UCSD-AML1 (cell line): ENCODE measurements around the gene RASGRF1.
"Not testable (repeated sequence)": the region's sequence is repeated elsewhere in the genome, so short reads cannot be mapped to it uniquely, and the experiment has no call there.

Experiments
- DNase-seq: peaks from one replicate; lab custom pipeline; 2025; ENCODE audit not compliant: unreplicated experiment; lab: John Stamatoyannopoulos, UW

RASGRF1 gene

DNA sequence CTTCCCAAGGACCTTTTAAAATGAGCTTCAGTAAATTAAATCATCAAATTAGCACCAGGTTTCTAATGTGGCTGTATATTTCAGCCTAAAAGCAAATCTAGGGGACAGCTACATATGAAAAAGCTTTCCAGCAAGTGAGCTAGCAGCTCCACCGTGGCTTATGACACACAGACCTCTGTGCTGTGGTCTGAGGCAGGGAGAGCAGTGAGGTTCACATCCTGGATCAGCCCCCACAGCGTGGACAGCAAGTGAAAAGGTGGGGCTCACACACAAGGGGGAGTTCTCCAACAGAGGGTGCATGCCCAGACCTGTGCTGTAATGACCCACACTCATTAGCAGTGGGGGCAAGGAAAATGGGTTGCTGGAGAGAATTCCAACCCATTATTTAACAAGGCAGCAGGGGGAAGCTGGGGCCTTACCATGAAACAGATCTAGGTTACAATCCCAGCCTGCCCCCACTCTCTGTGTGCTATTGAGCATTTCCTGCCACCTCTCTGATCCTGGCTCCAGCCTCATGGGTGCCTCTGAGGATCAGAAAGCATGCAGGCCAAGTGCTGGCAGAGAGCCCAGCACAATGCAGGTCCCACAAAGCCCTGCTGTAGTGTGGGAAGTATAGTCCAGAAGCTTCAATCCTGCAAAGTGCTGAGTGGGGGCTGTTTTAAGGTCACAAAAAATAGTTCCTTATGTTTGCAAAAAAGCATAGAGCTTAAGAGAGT is 48.2 kb downstream of the RASGRF1 start:
- no peak for DNase-seq

DNA sequence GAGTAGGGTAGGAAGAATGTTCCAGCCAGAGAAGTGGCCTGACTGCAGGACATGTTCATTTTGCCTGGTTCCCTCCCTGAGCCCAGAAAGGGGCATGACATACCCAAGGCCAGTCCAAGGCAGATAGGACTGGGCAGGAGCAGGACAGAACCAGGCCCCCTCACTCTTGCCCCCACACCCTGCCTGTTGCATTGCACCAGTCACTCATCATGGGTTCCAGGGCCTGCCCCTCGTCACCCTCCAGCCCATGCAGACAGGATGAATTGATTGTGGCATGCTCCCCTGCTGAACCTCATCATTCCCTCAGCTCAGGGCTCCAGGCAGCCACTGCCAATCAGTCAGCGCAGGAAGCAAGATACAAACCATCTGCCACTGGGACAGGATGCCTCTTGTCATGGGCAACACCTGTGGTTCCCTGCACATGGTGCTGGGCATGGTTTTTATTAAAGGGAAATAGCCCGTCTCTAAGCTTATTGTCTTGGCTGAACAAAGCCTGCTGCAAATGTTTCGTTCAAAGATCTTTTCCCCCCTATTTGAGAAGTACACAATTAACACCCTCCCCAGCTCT is 48.9 kb downstream of the RASGRF1 start:
- DNase-seq: no peak

DNA sequence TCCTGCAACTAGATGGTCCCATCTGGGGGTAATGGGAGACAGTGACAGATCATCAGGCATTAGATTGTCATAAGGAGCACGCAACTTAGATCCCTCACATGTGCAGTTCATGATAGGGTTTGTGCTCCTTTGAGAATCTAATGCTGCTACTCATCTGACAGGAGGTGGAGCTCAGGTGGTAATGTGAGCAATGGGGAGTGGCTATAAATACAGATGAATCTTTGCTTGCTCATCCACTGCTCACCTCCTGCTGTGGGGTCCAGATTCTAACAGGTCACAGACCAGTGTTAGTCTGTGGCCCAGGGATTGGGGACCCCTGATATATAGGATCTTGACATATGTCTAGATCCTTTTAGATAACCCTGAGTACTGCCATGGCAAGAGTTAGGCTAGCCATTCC is 52.7 kb downstream of the RASGRF1 start:
- DNase-seq: no peak

DNA sequence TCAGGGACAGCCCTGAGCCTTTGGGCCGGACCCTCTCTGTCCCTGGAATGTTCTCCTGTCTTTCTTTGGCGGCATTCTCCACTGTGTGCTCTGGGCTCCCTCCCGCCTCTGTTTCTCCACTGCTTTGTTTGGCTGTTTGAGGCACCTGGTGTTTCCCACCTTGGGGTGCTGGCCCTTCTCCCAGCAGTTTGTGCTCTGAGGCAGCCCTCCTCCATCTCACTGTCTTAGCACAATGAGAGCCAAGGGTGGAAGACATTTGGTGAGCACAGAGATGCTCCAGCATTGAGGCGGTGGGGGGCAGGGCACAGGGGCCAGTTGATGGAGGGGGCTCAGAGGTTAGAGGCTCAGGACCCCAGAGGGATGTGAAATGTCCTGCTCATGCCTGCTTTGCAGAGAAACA is 54.3 kb downstream of the RASGRF1 start:
- no peak for DNase-seq

DNA sequence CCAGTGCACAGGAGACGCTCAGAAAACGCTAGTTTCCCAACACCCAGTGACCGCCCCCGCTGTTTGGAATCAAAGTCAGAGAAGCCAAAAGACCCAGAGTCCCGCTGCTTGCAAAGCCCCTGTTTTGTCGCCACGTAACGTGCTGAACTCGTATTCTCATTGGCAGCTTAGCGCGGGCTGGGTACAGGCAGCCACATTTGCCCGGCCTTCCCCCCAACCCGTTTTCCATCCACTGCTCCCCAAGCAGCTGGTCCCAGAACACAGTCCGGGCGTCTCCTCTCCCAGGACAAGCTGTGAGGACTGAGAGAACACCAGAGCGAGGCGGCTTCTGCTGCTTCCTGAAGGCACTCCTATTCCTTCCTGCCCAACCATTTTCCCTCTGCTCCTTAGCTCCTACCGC is 54.8 kb downstream of the RASGRF1 start:
- no peak for DNase-seq

DNA sequence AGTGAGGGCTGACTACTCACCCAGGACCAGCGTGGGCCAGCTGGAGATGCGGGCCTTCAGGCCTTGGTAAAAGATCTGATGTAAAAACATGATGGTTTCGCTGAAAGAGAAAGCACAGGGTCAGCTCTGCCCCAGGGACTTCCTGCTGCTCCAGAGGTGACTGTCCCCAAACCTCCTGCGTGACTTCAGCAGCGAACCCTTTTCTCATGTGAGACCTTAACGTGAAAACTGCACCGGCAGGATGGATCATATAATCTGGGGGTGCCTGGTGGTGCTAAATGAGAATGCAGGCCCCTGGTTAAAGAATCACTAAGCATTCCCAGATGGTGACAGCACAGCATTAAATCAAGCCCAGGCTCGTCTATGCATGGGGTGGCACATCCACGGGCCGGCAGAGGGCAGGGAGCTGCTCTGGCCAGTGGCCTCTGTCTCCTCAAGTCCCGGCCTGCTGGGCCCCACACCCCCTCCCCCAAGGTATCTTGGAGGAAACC is 55.4 kb downstream of the RASGRF1 start:
- DNase-seq: no peak

DNA sequence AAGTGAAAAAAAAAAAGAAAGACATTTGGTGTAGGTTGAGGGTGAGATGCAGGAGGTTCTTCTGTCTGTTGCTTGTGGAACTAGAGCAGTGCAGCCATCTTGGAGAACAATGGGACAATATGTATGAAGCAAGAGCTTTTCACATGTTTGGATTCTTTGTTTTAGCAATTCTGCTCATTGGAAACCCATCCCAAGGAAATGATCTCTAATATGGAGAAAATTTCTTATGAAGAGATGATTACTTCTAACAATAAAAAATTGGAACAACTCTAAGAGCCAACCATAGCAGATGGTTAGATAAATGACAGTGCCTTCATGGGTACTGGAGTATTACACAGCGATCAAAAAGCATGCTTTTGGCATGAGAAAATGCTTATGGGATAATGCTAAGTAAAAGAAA is 56.3 kb downstream of the RASGRF1 start:
- no peak for DNase-seq

DNA sequence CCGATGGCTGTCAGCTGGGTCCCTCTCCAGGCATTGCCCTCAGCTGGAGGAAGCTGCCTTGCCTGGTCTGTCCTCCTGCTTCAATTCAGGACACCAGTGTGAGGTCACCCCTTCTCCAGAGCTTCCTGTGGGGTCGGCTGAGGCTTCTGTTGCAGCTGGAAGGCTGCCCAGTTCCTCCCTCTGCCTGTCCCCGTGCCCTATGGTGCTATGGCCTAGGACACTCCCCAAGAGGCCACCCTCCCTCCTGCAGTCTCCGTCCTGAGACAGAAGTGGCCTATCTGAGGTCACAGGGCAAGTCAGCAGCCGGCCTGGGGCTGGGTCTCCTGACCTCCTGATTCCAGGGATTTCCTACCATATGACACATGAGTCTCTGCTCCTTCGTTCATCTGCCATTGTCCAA is 57.9 kb downstream of the RASGRF1 start:
- DNase-seq: peak; percentile 36

DNA sequence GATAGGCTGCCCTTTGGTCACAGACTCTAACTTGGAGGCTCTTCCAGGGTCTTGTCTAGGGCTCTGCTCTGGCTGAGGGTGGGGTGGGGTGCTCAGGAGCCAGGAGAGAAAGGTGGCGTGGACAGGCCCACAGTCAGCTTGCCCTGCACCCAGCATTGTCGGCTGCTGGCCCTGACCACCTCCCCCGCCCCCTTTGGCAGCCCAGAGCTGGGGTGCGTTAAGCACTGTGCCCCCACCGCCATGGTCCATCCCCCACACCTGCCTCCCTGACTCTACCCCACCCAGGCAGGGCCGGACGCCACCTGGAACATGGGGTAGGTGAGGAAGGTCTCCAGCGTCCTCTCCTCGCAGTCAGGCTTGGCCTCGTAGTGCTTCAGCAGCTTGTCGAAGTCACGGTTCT is 58.8 kb downstream of the RASGRF1 start:
- DNase-seq: no peak

DNA sequence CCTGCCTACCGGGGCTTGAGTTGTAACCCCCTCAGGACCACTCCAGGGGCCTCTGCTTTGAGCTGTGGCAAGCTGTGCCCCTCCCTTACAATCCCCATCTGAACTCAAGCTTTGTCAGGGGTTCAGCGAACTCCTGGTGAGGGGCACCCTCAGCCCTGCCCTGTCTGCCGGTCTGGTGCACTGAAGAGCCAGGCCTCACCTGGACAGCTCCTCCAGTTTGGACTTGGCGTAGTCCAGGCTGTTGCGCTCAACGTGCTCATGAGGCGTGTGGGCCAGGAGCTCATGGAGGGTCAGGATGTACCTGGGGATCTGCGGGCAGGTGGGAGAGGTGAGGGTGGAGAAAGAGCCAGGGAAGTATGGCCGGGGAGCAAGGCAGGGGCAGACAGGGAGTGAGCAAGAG is 59.4 kb downstream of the RASGRF1 start:
- no peak for DNase-seq

DNA sequence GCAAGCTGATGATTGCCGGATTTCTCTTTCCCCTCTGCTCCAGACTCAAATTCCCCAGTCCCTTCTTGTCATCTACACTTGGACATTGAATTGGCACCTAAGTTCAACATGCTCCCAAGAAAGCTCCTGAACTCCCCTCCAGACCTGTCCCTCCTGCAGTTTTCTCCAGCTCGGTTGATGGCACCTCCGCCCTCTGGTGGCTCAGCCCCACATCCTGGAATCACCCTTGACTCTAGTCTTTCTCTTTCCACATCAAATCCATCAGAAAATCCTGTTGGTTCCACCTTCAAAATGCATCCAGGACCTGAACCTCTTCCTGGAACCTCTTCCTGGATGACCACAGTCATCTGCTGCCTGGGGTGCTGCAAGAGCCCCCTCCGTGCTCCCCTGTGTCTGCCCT is 60.1 kb downstream of the RASGRF1 start:
- no peak for DNase-seq

DNA sequence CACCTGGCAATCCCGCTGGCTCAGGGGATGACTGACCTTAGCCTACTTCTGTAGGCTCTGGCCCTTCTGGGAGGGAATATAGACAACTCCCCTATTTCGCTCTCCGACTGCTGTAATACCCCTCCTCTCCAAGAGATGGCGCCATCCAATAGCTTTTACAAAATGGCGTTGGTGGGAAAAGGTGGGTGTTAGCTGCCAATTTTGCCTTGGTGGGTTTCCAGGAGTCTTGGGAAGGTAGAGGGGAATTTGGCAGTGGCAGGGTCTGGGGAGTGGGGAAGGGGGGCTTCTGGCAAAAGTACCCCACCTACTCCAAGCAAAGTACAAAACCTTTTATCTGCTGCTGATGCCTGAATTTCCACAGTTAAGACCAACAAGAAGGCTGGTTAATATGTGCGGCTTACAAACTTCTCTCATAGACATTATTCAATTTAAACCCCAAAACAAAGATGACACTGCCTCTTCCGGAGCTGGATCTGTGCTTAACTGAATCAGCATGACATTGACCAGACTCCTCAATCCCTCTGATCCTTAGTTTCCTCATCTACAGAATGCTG is 62.1 kb downstream of the RASGRF1 start:
- DNase-seq: peak; percentile 32

DNA sequence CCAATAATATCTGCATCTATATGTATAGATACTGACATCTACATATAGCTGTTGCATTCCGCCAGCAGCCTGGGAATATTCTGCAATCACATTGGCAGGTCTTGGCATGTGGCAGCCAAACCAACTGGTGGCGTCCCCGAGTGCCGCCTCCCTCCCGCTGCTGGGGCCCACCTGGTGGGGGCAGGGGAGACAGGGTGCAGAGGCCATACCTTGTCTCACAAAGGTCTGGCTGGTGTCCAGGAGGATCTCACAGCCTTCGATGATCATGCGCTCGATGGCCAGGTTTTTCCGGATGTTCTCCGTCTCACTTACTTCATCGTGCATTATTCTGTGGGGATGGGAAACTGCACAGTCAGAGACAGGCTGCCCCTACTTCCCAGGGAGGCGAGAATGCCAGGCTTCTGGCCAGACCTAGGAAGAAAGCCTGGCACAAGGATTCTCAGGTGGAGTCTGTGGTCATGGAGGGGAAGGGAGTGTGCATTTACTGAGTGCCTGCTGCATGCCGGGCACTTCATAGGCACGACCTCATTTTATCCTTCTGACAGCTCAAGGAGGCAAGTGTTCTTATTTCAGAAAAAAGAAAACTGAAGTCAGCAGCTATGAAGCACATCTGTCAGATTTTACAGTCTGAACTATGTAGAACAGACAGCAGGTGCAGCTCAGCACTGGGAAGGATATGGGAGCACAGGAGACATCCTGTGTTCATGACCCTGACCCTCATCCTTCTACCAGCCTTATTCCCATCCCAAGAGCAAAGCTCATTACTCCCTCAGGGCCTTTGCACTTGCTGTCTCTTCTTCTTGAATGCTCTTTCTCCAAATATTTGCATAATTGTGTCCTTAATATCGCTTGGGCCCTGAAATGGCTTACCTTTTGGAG is 62.8 kb downstream of the RASGRF1 start:
- no peak for DNase-seq

DNA sequence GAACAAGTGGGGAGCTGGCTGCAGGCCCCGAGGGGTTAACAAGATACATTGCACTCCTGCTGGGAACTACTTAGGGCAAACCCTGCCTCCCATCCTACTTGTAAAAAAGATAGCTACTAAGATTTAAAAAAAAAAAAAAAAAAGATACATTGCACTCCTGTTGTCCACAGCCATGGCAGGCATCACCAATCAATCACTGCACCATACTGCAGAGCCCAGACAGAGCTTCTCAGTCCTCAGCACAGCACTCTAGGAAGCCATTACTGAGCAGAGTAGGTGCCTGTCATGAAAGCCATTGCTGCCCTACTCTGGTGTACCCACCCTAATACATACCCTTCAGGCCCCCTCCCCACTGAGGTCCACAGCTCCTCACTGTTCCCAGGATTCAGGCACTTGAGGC is 64.8 kb downstream of the RASGRF1 start:
- DNase-seq: no peak

DNA sequence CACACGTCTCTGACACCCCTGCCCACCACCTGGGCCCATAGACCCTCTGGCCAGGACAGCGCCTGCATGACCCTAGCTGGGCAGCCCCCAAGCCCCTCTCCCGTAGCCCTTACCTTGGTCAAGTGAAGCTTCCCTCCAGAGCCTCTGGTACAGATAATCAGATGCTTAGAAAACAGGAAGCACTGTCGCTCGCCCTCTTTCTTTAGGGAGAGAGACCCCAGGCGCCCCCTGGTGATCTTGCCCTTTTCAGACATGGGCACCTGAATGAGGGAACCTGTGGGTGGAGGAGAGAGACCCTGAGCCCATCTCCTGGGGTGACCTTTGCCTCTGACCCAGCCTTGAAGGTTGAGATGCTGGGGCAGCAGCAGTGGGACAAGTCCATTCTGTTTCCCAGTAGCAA is 65.4 kb downstream of the RASGRF1 start:
- peak; percentile 48 for DNase-seq

DNA sequence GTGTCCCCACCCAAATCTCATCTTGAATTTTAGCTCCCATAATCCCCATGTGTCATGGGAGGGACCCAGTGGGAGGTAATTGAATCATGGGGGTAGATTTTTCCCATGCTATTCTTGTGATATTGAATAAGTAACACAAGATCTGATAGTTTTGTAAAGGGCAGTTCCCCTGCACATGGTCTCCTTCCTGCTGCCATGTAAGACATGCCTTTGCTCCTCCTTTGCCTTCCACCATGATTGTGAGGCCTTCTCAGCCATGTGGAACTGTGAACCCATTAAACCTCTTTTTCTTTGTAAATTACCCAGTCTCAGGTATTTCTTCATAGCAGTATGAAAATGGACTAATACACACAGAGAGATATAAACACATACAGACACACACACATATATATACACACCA is 66.1 kb downstream of the RASGRF1 start:
- not testable (repeated sequence) for DNase-seq

DNA sequence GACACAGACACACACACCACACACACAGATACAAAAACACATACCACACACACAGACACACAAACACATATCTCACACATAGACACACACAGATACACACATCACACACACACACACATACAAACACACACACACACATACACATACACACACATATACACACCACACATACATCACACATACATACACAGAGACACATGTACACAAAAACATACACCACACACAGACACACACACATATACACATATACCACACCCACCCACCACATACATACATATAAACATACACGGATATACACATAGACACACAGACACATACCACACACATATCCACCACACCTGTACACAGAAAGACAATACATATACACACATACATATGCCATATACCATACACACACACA is 66.7 kb downstream of the RASGRF1 start:
- no peak for DNase-seq

DNA sequence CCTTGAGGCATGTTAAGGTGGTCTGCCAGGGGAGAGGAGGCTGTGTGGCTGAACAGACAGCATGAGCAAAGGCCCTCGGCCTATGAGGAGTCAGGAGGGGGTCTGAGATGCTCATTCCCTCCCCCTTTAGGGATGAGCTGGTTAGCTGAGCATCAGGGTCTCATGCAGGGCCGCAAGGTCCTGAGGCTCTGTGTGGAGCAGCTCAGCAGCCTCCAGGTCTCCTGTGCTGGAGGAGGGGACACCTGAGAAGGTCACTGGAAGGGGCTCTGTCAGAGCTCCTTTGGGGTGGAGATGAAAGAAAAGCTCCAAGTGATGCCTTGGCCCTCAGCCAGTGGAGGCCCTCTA is 67.1 kb downstream of the RASGRF1 start:
- no peak for DNase-seq

DNA sequence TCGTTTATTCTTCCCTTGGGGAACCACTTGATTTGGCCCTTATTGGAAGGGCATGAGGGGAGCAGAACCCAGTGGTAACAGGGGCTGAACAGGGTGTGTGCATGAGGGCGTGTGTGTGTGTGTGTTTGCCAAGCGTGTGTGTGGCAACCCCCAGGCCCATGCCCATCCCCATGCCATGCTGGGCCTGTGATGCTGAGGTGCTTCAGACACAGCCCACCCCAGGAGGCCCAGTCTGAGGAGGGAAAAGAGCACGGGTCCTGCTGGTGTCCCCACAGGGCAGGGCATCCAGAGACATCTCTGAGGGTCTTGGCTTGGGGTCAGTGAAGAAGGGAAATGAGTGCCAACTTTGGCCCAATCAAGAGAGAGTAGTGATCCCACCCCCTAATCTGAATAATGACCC is 71.6 kb downstream of the RASGRF1 start:
- DNase-seq: no peak

DNA sequence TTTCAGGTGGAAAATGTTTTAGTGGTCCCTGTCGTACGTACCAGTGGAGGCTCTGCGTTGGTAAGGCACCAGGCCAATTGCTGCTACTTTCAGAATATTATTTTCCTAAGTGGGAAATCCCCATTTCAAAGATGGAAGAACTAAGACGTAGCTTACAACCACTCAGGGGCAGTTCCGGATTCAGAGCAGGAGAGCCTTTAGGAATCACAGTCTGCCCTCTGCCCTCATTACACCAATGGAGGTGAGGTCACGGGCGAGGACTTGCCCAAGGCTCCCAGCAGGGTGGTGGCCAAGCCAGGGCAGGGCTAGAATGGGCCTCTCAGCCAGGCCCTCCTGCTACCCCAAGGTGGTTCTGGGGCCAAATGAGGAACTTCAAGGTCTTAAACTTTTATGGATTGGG is 72.6 kb downstream of the RASGRF1 start:
- DNase-seq: no peak

DNA sequence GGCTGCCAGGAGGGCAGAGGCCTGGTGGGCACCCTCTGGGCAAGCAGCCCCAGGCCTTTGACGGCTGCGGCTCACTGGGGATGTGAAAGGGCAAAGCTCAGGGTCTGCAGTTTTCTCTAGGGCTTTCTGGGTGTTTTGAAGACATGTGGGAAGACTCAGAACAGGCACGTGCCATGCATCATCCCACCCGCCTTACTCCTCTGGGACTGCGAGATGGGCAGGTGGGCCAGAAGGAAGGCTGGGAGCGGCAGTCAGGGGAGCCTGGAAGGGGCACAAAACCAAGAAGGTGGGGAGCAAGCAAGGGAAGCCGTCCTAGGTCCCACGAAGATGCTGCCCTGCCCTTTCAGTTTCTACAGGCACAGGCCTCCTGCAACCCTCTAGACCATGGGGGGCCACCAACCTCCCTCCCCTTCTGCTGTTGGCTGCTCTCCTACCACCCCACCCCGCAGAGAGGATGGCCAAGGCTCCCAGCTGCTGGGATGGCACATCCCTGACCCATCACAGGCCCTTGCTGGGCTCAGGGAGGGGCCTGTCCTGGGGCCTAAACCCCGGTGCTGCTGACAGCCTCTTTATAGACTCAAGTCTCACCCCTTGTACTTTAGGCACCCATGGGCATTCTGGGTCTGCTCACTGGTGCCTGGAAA is 73.9 kb downstream of the RASGRF1 start:
- no peak for DNase-seq
